Measurements from ENCODE around the gene VPS37C. TPM values are rescaled to one million over a fixed set of nuclear protein-coding genes. Genes with fewer than 3 reads are reported as not detected.
A peak's percentile ranks its signal among the peaks of the same experiment; 100 is the strongest.

VPS37C gene
- total and polyA plus RNA-seq, 9 of the 15 experiments (the other 6 are each of a cell fraction or from before 2014, with no cell fraction given): 0.62 to 29.8 (median 11.5) TPM

DNA sequence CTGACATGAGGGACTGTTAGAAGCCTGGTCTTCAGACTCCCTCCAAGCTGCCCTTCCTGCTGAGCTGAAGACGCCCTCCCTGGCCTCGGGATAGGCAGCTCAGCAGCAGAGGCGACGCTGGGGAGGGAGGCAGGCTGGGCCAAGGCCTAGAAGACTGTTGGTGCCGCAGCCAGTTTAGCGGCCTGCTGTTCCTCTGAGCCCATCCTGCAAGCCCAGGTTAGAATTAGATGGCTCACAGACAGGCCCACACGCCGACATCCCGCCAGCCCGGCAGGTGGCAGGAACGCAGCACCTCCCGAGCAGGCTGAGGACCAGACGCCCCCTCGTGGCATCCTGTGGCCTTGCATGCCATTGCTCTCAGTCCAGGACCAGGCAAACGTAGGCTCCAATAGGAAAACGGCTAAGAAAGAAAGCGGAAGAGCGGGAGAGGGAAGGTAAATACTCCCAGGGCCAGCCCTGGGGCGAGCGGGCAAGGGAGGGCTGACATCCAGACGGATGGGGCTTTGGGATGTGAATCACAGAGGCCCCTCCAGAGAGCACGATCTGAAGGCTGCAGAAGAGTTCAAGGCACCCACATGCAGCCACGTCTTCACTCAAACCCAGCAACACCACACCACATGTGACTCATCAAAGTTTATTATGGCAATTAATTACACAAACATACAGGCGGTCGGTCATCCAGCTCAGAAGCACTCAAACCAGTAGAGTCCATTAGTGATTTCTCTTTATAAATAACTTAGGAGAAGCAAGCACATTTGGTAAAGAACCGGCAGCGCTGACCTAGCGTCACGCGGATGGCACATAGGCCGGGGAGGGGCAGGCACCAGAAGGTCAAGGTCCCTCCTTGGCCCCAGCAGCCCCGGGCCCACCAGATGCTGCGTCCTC, 31.3 kb downstream of the VPS37C start (continued):
- TF ChIP-seq, protein P1, sequence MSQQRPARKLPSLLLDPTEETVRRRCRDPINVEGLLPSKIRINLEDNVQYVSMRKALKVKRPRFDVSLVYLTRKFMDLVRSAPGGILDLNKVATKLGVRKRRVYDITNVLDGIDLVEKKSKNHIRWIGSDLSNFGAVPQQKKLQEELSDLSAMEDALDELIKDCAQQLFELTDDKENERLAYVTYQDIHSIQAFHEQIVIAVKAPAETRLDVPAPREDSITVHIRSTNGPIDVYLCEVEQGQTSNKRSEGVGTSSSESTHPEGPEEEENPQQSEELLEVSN (IDR thresholded peaks at IDR 0.05; ENCODE audit: borderline replicate concordance in 1 of 2, extremely low read depth in 1 of 2, insufficient read depth in 1 of 2, insufficient read length in 1 of 2, low read depth in 1 of 2, low read length in 1 of 2, poor library complexity in 1 of 2, severe bottlenecking in 1 of 2): peak in 1 of 2 experiments; percentile 61
- TF ChIP-seq TAF1 (IDR thresholded peaks at IDR 0.05; ENCODE audit: control insufficient read depth, extremely low read depth, insufficient read depth, low read length, severe bottlenecking) (no peak), ATF7 (IDR thresholded peaks at IDR 0.05) (peak; percentile 62), KAT7 (CRISPR knock-in tag; IDR thresholded peaks at IDR 0.05; ENCODE audit: borderline replicate concordance) (no peak), PPARD (CRISPR knock-in tag; IDR thresholded peaks at IDR 0.05) (no peak), RBM25 (IDR thresholded peaks at IDR 0.05; ENCODE audit: low read depth, low read length, severe bottlenecking) (no peak), RAD21 (CRISPR knock-in tag; conservative IDR thresholded peaks at IDR 0.05 in 1 of 2, IDR thresholded peaks at IDR 0.05 in 1 of 2) (peak; percentile 98 to 99), RB1 (IDR thresholded peaks at IDR 0.05; ENCODE audit: low read depth) (peak; percentile 90), STAG1 (CRISPR knock-in tag; IDR thresholded peaks at IDR 0.05; ENCODE audit: borderline replicate concordance) (peak; percentile 70; the same call in 1 of the 2 replicates), JUND (IDR thresholded peaks at IDR 0.05; ENCODE audit: borderline replicate concordance, low read depth, low read length) (peak; percentile 73), JUND (tag; IDR thresholded peaks at IDR 0.05; ENCODE audit: borderline replicate concordance, low read depth, low read length) (no peak), NEUROD1 (IDR thresholded peaks at IDR 0.05; ENCODE audit: borderline replicate concordance, low read depth, low read length, partially characterized antibody) (no peak), TEAD1 (CRISPR knock-in tag; IDR thresholded peaks at IDR 0.05) (peak in 1 of 2 experiments; percentile 95; a peak in 2 of 4 replicates), CXXC5 (CRISPR knock-in tag; IDR thresholded peaks at IDR 0.05) (peak; percentile 65)
- TF ChIP-seq, protein P2, sequence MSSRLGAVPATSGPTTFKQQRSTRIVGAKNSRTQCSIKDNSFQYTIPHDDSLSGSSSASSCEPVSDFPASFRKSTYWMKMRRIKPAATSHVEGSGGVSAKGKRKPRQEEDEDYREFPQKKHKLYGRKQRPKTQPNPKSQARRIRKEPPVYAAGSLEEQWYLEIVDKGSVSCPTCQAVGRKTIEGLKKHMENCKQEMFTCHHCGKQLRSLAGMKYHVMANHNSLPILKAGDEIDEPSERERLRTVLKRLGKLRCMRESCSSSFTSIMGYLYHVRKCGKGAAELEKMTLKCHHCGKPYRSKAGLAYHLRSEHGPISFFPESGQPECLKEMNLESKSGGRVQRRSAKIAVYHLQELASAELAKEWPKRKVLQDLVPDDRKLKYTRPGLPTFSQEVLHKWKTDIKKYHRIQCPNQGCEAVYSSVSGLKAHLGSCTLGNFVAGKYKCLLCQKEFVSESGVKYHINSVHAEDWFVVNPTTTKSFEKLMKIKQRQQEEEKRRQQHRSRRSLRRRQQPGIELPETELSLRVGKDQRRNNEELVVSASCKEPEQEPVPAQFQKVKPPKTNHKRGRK (tag; IDR thresholded peaks at IDR 0.05): no peak
- TF ChIP-seq, protein P3, sequence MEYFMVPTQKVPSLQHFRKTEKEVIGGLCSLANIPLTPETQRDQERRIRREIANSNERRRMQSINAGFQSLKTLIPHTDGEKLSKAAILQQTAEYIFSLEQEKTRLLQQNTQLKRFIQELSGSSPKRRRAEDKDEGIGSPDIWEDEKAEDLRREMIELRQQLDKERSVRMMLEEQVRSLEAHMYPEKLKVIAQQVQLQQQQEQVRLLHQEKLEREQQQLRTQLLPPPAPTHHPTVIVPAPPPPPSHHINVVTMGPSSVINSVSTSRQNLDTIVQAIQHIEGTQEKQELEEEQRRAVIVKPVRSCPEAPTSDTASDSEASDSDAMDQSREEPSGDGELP (CRISPR knock-in tag; IDR thresholded peaks at IDR 0.05; ENCODE audit: borderline replicate concordance): peak; percentile 80
- TF ChIP-seq, protein P4, sequence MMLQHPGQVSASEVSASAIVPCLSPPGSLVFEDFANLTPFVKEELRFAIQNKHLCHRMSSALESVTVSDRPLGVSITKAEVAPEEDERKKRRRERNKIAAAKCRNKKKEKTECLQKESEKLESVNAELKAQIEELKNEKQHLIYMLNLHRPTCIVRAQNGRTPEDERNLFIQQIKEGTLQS (IDR thresholded peaks at IDR 0.05): peak; percentile 55; the same call in 1 of the 2 replicates
- TF ChIP-seq, protein P4 (CRISPR knock-in tag; conservative IDR thresholded peaks at IDR 0.05): no peak
- TF ChIP-seq, protein P5, sequence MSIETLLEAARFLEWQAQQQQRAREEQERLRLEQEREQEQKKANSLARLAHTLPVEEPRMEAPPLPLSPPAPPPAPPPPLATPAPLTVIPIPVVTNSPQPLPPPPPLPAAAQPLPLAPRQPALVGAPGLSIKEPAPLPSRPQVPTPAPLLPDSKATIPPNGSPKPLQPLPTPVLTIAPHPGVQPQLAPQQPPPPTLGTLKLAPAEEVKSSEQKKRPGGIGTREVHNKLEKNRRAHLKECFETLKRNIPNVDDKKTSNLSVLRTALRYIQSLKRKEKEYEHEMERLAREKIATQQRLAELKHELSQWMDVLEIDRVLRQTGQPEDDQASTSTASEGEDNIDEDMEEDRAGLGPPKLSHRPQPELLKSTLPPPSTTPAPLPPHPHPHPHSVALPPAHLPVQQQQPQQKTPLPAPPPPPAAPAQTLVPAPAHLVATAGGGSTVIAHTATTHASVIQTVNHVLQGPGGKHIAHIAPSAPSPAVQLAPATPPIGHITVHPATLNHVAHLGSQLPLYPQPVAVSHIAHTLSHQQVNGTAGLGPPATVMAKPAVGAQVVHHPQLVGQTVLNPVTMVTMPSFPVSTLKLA (conservative IDR thresholded peaks at IDR 0.05): peak; percentile 43 to 65
